ENCODE results near the gene COL9A1.

Gene COL9A1

GRCh38 chr6:70221025-70221714 lies 81.7 kb downstream of the COL9A1 start:
- DNase-seq (ENCODE audit: insufficient read length) (peak; percentile 2), FAIRE-seq (no peak)
- no peak for TF ChIP-seq TAF1 (IDR thresholded peaks at IDR 0.05; ENCODE audit: borderline replicate concordance, low read depth, low read length)
- TF ChIP-seq POLR2AphosphoS5 (IDR thresholded peaks at IDR 0.05; ENCODE audit: low read depth, low read length): no peak
- TF ChIP-seq POLR2A (IDR thresholded peaks at IDR 0.05; ENCODE audit: low read depth, low read length): no peak

DNA sequence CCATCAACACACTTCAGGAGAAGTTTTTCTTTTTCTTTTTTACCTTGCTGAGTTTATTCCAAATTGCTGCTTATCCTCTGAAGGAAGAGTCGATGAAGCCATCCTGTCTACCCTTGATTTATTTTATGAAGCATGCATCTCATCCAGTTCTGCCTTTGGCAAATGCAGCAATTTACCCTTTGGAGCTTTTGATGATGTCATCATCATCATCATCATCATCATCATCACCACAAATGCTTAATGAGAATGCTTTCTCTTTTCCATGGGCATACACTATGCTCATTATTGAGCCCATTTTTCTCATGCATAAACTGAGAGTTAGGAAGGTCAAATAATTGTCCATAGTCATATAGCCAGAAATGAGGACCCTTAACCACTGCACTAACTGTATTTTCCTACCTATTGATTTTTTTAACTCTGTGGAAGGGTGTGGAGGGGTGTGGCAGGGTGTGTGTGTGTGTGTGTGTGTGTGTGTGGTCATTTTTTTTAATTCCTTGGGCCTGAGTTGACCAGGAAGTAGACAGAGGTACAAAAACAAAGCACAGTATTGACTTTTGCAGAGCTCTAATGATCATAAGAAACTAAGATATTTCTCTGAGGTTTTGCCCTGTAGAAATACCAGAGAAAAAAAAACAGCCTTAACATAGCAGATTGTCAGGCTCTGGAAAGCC lies 82.8 kb downstream of the COL9A1 start:
- FAIRE-seq: no peak
- TF ChIP-seq POLR2A (IDR thresholded peaks at IDR 0.05; ENCODE audit: low read depth, low read length) (no peak), POLR2AphosphoS5 (IDR thresholded peaks at IDR 0.05; ENCODE audit: low read depth, low read length) (no peak), TAF1 (IDR thresholded peaks at IDR 0.05; ENCODE audit: borderline replicate concordance, low read depth, low read length) (no peak)
- DNase-seq (ENCODE audit: insufficient read length): no peak

DNA sequence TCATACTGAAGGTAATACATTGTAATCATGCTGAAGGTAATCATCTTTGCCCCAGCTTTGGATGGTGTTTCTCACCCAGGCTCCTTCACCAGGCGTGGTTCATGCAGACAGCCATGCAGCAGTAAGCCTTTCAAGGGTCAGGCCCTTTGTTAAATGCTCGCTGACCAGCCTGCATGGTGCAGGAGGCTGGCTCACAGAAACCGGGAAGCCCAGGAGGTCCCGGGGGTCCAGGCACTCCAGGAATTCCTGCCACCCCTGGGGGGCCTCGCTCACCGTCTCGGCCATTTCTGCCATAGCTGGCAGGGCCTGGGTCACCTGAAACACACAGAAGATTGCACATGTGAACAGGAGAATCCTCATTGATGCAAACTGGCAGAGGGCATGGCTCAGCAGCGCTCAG lies 86.1 kb downstream of the COL9A1 start:
- FAIRE-seq: no peak

DNA sequence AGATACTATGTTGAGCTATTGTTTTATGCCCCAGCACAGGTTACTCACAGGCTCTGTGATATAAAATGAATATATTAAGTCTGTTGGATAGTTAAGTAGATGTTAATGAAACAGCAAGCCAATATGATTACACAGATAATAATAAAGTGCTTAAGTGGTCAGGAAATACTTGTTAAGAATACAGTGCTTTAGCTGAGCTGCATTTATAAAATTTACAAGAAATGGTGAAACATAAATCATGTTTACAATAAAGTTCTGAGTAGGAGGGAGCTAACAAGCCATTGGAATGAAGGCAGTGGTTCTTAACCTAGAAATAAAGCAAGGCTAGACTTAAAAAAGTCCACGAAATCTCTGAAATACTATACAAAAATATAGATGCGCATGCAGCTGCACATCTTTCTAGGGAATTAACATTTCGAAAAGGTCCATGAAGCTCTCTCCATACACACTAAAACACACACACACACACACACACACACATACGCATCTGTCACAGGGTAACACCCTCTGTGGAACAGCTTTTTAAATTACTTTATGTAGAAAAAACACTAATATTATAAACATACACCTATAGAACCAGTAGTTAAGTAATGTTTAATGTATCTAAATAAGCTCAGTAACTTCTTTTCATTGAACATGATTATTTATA lies 87.3 kb downstream of the COL9A1 start:
- no peak for DNase-seq (ENCODE audit: insufficient read length)
- no peak for FAIRE-seq
- no peak for TF ChIP-seq POLR2A (IDR thresholded peaks at IDR 0.05; ENCODE audit: low read depth, low read length)
- no peak for TF ChIP-seq TAF1 (IDR thresholded peaks at IDR 0.05; ENCODE audit: borderline replicate concordance, low read depth, low read length)
- TF ChIP-seq POLR2AphosphoS5 (IDR thresholded peaks at IDR 0.05; ENCODE audit: low read depth, low read length): no peak

More for the DNA sequence above, 86.1 kb downstream of the COL9A1 start:
- DNase-seq (ENCODE audit: insufficient read length): no peak
- TF ChIP-seq TAF1 (IDR thresholded peaks at IDR 0.05; ENCODE audit: borderline replicate concordance, low read depth, low read length): no peak
- no peak for TF ChIP-seq POLR2AphosphoS5 (IDR thresholded peaks at IDR 0.05; ENCODE audit: low read depth, low read length)
- no peak for TF ChIP-seq POLR2A (IDR thresholded peaks at IDR 0.05; ENCODE audit: low read depth, low read length)

GRCh38 chr6:70210462-70210861 lies 92.4 kb downstream of the COL9A1 start:
- no peak for TF ChIP-seq POLR2A (IDR thresholded peaks at IDR 0.05; ENCODE audit: low read depth, low read length)
- no peak for TF ChIP-seq POLR2AphosphoS5 (IDR thresholded peaks at IDR 0.05; ENCODE audit: low read depth, low read length)
- no peak for TF ChIP-seq TAF1 (IDR thresholded peaks at IDR 0.05; ENCODE audit: borderline replicate concordance, low read depth, low read length)
- DNase-seq (ENCODE audit: insufficient read length) (no peak), FAIRE-seq (no peak)

DNA sequence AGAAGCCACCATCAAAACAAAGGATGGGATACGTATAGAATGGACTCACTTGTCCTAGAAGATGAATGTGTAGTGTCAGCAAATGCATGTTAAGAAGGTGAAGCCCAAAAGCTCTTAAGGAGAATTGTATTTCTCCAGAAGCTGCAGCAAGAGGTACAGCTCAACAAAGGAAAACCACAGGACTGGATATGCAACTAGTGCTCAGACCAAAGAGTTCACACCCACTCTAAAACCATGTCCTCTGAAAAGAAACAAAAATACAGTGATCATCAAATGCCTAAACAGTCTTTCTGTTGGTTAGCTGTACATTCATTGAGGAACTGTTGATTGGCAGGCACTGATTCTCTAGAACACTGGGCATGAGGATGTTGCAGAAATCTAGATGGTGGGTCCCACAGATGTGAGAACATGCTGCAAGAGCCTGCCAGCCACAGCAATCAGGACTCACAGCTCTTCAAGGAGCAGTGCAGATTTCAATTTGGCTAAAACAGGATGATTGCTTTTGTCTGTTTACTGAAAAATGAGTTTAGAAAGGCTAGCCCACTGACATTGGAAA lies 94.6 kb downstream of the COL9A1 start:
- FAIRE-seq (no peak), DNase-seq (ENCODE audit: insufficient read length) (no peak)
- TF ChIP-seq POLR2AphosphoS5 (IDR thresholded peaks at IDR 0.05; ENCODE audit: low read depth, low read length) (no peak), TAF1 (IDR thresholded peaks at IDR 0.05; ENCODE audit: borderline replicate concordance, low read depth, low read length) (no peak), POLR2A (IDR thresholded peaks at IDR 0.05; ENCODE audit: low read depth, low read length) (no peak)

- TF ChIP-seq TAF1 (IDR thresholded peaks at IDR 0.05; ENCODE audit: borderline replicate concordance, low read depth, low read length) (no peak), POLR2AphosphoS5 (IDR thresholded peaks at IDR 0.05; ENCODE audit: low read depth, low read length) (no peak), POLR2A (IDR thresholded peaks at IDR 0.05; ENCODE audit: low read depth, low read length) (no peak)
- FAIRE-seq (no peak), DNase-seq (ENCODE audit: insufficient read length) (no peak)
Measured at GRCh38 chr6:70198785-70199184, 104.1 kb downstream of the COL9A1 start.

DNA sequence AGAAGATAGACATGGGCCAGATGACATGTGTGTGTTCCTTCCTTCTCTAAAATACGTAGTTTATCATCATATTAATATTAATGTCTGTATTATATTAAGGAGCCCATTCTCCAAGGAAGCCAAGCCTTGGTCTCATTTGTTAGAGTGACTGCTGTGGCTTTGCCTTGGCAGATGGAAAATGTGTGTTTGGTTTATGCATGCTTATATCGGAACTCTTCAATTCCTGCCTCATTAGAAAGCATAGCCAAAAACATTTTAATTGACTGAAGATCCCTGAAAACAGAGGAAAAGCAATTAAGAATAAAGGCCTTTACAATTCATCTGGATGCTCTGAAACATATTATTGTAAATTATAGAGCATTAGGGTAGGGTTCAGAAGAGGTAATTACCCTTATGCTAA lies 106.4 kb downstream of the COL9A1 start:
- FAIRE-seq: no peak
- TF ChIP-seq TAF1 (IDR thresholded peaks at IDR 0.05; ENCODE audit: borderline replicate concordance, low read depth, low read length): no peak
- no peak for TF ChIP-seq POLR2A (IDR thresholded peaks at IDR 0.05; ENCODE audit: low read depth, low read length)
- no peak for TF ChIP-seq POLR2AphosphoS5 (IDR thresholded peaks at IDR 0.05; ENCODE audit: low read depth, low read length)
- no peak for DNase-seq (ENCODE audit: insufficient read length)

GRCh38 chr6:70194421-70194820 lies 108.5 kb downstream of the COL9A1 start:
- FAIRE-seq (no peak), DNase-seq (ENCODE audit: insufficient read length) (no peak)
- no peak for TF ChIP-seq POLR2AphosphoS5 (IDR thresholded peaks at IDR 0.05; ENCODE audit: low read depth, low read length)
- no peak for TF ChIP-seq POLR2A (IDR thresholded peaks at IDR 0.05; ENCODE audit: low read depth, low read length)
- TF ChIP-seq TAF1 (IDR thresholded peaks at IDR 0.05; ENCODE audit: borderline replicate concordance, low read depth, low read length): no peak

GRCh38 chr6:70188202-70188601 lies 114.7 kb downstream of the COL9A1 start:
- TF ChIP-seq POLR2A (IDR thresholded peaks at IDR 0.05; ENCODE audit: low read depth, low read length) (no peak), TAF1 (IDR thresholded peaks at IDR 0.05; ENCODE audit: borderline replicate concordance, low read depth, low read length) (no peak), POLR2AphosphoS5 (IDR thresholded peaks at IDR 0.05; ENCODE audit: low read depth, low read length) (no peak)
- FAIRE-seq: no peak
- no peak for DNase-seq (ENCODE audit: insufficient read length)

- DNase-seq (ENCODE audit: insufficient read length) (no peak), FAIRE-seq (no peak)
- TF ChIP-seq POLR2A (IDR thresholded peaks at IDR 0.05; ENCODE audit: low read depth, low read length) (no peak), TAF1 (IDR thresholded peaks at IDR 0.05; ENCODE audit: borderline replicate concordance, low read depth, low read length) (no peak), POLR2AphosphoS5 (IDR thresholded peaks at IDR 0.05; ENCODE audit: low read depth, low read length) (no peak)
Measured at GRCh38 chr6:70186461-70186860, 116.4 kb downstream of the COL9A1 start.
